WI38 (cell line): ENCODE results near the gene GRIA1.

Experiments
- H3K4me3 ChIP-seq: 2 replicates; pipeline ENCODE4 v1.5.1; 2011; ENCODE audit warnings: low read depth, mild to moderate bottlenecking, control low read depth, low read length
- CTCF ChIP-seq: IDR thresholded peaks from 2 replicates; pipeline ENCODE4 v1.5.1; 2012; ENCODE audit warnings: low read depth, mild to moderate bottlenecking, control low read depth, low read length

Gene GRIA1

DNA sequence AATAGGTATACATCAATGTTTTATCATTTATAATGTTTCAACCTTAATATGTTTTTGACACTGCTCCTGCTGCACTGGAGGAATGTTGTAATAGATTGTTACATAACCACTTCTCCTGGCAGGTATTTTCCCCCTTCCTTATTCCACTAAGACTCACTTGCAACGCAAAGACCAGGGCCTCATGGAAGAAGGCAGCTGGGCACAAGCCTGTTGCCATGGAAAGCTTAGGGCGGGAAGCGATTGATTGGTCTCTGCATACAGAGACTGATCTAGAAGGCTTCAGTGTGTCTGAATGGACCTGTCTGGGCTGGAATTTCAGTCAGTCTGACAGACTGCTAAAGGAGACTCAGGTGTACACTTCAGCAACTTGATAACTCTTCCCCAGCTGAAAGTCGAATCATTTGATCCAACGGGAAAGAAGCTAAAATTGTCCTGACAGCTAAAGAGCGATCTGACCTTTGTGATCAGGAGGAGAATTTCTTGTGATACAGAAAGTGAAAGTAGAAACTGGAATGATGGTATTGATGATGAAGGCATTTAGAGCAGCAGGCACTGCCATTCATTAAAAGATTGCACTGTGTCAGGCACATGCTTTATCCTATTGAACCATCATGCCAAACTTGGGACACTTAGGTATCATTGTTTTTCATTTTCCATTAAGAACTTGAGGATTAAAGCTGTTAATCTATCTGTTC, 65.1 kb downstream of the GRIA1 start:
- no peak for TF ChIP-seq CTCF
- H3K4me3 ChIP-seq = no peak overlapping the region

GRCh38 chr5:153558957-153559356, 68.5 kb downstream of the GRIA1 start:
- TF ChIP-seq CTCF = no peak
- H3K4me3 ChIP-seq = no peak overlapping the region

GRCh38 chr5:153559926-153560325, 69.5 kb downstream of the GRIA1 start:
- no peak overlapping the region for H3K4me3 ChIP-seq
- no peak for TF ChIP-seq CTCF

- H3K4me3 ChIP-seq = no peak overlapping the region
- no peak for TF ChIP-seq CTCF
Observed at GRCh38 chr5:153562189-153562588, 71.7 kb downstream of the GRIA1 start.

DNA sequence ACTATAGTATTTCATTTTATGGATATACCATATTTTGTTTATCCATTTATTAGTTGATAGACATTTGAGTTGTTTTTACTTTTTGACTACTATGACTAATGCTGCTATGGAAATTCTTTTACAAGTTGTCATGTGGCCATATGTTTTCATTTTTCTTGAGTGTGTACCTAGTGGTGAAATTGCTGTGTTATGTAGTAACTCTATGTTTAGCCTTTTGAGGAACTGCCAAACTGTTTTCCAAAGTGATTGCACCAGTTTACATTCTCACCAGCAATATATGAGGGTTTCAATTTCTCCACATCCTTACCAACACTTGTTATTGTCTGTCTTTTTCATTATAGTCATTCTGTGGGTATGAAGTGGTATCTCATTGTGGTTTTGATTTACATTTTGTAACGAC, 75.4 kb downstream of the GRIA1 start:
- H3K4me3 ChIP-seq = no peak overlapping the region
- no peak for TF ChIP-seq CTCF

DNA sequence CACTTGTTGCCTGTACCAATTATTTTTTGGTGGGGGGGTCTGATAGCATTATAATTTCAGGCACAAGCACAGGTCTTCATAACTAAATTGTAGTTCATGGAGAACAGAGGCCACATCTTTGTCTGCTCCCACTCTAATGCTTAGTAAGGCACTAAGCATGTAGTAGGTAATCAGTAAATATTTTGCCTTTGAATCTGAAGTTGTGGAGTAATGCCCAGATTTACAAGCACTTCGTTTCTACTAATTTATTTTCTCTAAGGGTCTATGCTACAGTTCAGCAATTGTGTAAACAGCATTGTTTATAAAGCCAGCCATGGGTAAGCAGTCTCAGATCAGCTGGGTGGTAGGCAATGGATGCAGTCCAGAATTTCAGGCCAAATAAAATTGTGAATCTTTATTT, 78.6 kb downstream of the GRIA1 start:
- no peak for TF ChIP-seq CTCF
- H3K4me3 ChIP-seq = no peak overlapping the region

GRCh38 chr5:153571162-153571561, 80.7 kb downstream of the GRIA1 start:
- no peak overlapping the region for H3K4me3 ChIP-seq
- TF ChIP-seq CTCF = no peak
